ENCODE data around the gene TMEM72.

TMEM72 gene

GRCh38 chr10:44920252-44920651 lies 9.1 kb downstream of the TMEM72 start:
- no peak for DNase-seq (ENCODE audit: low read depth)

- DNase-seq (ENCODE audit: low read depth) = no peak
Observed at GRCh38 chr10:44921061-44921460, 9.9 kb downstream of the TMEM72 start.

- no peak for DNase-seq (ENCODE audit: low read depth)
Observed at GRCh38 chr10:44921506-44921905, 10.4 kb downstream of the TMEM72 start.

GRCh38 chr10:44922021-44922420 lies 10.9 kb downstream of the TMEM72 start:
- DNase-seq (ENCODE audit: low read depth) = no peak

GRCh38 chr10:44922796-44923545 lies 11.8 kb downstream of the TMEM72 start:
- DNase-seq (ENCODE audit: low read depth) = no peak

- DNase-seq (ENCODE audit: low read depth) = no peak
Observed at GRCh38 chr10:44923611-44924010, 12.5 kb downstream of the TMEM72 start.

GRCh38 chr10:44924261-44925040 lies 13.3 kb downstream of the TMEM72 start:
- DNase-seq (ENCODE audit: low read depth) = no peak

- no peak for DNase-seq (ENCODE audit: low read depth)
Observed at GRCh38 chr10:44925224-44925623, 14.1 kb downstream of the TMEM72 start.

GRCh38 chr10:44925811-44926750 lies 14.9 kb downstream of the TMEM72 start:
- DNase-seq (ENCODE audit: low read depth) = no peak

GRCh38 chr10:44926751-44927351 lies 15.7 kb downstream of the TMEM72 start:
- no peak for DNase-seq (ENCODE audit: low read depth)

- DNase-seq (ENCODE audit: low read depth) = no peak
Observed at GRCh38 chr10:44927352-44927751, 16.2 kb downstream of the TMEM72 start.

GRCh38 chr10:44928462-44928861 lies 17.3 kb downstream of the TMEM72 start:
- no peak for DNase-seq (ENCODE audit: low read depth)

GRCh38 chr10:44929356-44930255 lies 18.5 kb downstream of the TMEM72 start:
- DNase-seq (ENCODE audit: low read depth) = no peak

GRCh38 chr10:44930904-44931620 lies 19.9 kb downstream of the TMEM72 start:
- no peak for DNase-seq (ENCODE audit: low read depth)

GRCh38 chr10:44931621-44932516 lies 20.7 kb downstream of the TMEM72 start:
- no peak for DNase-seq (ENCODE audit: low read depth)

- peak; percentile 52 for DNase-seq (ENCODE audit: low read depth)
Observed at GRCh38 chr10:44932517-44933450, 21.6 kb downstream of the TMEM72 start.

GRCh38 chr10:44933451-44934321 lies 22.5 kb downstream of the TMEM72 start:
- no peak for DNase-seq (ENCODE audit: low read depth)
